GM18868 (cell line): ENCODE measurements around the gene LRMDA.

ENCODE experiments used
- ATAC-seq: cut with Tn5 transposase; IDR thresholded peaks from one replicate; pipeline ENCODE4 v1.9.1; 2021; ENCODE audit warnings: mild to moderate bottlenecking, moderate library complexity; ENCODE audit not compliant: unreplicated experiment

Gene LRMDA

DNA sequence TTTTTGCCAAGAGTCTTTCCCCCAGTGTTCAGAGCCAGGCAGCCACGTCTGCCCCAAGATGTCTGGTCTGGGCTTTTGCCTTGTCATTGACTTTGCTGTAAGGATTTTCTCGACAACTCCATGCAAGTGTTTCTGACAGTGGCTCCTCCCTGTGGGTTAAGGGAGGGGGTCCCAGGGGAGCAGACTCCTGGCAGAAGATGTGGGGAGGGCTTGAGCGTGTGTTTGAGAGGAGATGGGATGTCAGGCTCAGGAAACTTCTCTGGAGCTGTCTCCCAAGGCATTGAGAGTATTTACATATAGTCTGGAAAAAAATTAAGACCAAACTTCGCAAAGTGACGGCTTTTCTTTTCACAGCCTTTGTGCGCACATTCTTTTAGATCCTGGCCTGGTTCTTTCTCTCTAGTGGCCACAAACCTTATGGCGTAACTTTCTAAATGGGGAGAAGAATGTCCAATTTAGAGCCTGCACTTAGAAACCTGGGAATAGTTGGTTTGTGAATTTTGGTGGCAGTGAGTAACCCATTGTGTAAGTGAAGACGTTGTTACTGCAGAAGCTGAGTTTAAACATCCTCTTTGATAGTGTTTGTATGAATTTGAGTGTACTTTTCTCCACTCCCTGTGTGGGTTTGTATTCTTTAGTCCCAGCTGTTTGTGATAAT is 201.5 kb downstream of the LRMDA start:
- no peak for ATAC-seq

DNA sequence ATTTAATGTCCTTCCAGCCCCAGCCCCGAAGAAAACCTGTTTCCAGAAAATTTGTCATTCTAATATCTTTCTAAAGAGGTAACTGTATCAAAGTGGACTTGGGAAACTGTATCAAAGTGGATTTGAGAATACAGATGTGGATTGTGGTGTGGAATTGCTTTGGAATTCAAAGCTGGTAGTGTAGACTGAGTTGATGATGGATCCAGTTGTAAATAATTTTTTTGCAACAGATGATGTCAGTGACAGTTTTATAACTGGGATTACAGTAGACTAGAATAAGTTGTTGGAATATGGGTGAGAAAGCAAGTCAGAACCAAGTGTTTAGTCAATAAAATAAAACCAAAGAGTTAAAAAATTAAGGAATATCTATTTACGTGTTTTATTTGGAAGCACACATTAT is 202.1 kb downstream of the LRMDA start:
- ATAC-seq, result no peak

DNA sequence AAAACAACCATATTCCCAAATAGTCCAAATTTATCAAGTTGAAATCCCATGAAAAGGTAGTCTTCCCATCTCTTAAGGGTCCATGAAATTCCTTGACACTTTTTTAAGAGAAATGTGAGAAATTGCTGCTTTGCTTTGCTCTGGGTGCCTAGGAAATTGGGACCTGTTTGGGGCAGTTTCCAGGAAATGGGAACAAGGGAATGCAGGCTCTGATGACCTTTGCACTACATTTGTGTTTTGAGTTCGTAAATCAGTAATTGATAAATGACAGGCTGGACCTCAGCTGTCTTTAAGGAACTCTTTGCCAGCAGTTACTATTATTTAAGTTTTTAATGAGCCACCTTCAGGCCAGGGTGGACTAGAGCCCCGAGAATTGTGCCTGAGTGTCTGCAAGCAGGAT is 203.5 kb downstream of the LRMDA start:
- ATAC-seq, result no peak

DNA sequence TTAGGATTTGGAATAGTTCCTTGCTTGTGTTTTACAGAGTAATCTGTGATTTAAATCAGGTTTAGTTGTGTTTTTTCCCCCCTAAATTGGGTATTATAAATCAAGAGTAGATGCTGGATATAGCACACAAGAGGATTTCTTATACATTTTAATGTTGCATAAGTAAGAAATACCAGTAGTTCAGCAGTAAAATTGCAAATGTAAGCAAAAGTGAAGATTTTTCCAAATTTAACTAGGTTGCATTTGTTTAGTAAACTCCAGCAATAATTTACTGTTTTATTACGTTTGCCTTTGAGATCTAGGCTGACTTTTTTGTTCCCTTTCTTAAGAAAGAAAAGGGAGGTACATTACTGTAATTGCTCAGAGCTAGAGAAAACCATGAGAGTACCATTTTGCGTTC is 207.3 kb downstream of the LRMDA start:
- no peak for ATAC-seq

DNA sequence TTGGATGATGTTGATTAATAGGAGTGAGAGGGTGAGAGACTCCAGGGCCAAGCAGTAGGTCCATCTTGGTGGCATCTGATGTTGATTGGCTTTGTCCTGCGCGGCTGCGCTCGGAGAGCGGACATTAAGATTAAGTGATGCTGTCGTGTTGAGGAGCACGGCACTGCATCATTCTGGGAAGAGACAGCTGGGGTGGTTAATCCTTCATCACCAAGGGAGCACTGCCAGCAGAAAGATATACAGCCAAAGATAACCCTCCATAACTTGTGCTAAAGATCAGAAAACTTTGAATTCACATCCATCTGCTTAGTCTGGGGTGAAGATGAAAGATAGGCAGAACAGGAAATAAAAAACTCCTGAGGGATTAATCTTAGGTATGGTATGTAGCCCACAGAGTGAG is 208.3 kb downstream of the LRMDA start:
- no peak for ATAC-seq

DNA sequence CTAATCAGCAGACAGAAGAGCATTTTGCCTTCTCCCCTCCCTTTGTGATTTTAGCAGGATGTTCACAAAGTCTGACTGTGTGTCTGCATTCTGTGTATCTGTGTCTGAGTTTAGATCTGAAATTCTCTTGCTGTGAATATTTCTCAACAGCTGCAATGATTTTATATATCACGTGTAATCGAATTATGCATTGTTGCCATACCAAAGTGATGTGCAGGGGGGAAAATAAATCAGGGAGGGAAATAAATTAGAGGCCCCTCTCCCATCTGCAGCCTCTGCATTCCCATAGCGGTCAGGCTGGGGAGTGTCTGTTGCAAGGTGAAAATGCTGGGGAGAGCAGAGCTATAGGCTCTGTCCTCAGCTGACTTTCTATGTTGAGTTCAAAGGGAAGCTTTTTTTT is 209.0 kb downstream of the LRMDA start:
- no peak for ATAC-seq

DNA sequence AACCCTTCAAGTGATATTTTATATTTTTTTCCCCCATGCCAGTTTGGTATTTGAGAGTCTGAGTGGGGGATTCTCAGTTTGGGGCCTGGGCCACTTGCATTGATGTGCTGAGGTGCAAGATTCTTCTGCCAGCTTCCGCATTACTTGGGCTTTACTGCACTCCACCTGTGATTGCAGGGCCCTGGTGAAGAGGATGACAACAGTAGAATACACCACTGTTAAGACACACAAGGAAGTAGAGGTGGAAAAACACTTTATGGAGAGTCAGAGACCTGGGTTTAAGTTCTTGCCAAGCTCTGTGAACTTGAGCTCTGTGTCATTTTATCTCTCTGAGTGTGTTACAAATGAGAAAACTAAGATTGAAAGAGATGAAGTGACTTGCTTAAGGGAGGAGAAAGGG is 209.4 kb downstream of the LRMDA start:
- no peak for ATAC-seq

DNA sequence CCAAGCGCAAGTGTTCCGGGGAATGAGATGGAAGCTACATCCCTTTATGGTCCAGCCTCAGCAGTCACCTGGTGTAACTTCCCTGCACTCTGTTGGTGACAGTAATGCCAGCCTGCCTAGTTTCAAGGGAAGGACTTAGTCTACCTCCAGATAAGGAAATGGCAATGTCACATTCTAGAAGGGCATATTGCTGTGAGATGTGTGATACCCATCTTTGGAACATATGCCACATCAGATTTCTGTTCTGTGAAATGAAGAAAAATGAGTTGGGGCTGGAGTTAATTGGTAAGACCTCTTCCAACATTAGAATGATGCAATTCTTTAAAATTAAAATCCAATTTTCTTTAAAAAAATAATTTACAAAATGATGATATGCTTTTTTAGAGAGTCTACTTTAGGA is 212.0 kb downstream of the LRMDA start:
- no peak for ATAC-seq

DNA sequence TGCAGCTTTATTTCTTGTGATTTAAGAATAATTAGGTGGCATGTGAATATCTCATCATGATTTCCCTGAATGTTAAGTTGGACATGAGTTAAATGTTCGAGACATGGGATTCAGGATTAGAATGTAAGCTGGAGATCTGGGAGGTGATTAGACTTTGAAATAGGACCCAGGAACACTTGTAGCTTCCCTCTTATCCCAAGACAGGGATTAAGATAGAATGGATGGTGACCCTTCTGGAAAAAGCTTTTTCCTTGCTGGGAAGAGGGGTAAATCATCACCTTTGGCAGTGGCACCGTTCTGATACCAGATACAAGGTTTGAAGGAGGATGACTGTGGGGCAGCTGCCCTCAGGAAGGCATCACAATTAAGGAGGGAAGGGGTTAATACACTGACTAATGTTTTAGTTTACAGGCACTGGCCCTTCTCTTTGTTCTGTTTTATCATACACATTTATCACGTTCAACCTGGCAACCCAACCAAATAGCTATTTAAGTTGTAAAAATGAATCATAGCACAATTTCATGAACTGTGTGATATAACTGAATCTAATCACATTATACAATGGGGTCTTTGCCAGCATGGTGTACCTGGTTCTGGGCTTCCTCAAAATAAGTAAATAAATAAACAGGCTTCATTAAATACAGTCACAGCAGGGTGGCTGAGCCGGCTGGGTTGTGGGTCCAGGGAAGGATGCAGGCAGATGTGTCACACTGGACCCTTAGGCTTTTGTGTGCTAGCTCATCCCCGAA is 212.7 kb downstream of the LRMDA start:
- no peak for ATAC-seq

DNA sequence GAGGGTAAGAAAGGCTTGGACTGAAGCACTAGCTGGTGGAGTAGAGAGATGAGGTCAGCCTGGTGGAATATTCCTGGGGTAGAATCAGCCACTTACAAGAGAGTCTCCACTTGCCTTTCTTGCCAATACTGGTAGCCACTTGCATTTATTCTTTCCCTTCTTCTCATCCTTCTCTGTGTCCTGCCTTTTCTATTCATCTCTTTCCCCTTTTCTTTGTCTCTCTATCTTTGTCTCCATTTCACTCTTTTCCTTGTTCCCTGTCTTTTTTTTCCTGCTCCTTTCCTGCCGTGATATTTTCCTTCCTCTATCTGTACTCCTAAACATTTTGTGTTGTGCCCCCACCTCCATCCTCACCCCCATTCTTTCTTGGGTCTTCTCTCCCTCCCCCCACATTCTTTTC is 214.3 kb downstream of the LRMDA start:
- ATAC-seq, result no peak

DNA sequence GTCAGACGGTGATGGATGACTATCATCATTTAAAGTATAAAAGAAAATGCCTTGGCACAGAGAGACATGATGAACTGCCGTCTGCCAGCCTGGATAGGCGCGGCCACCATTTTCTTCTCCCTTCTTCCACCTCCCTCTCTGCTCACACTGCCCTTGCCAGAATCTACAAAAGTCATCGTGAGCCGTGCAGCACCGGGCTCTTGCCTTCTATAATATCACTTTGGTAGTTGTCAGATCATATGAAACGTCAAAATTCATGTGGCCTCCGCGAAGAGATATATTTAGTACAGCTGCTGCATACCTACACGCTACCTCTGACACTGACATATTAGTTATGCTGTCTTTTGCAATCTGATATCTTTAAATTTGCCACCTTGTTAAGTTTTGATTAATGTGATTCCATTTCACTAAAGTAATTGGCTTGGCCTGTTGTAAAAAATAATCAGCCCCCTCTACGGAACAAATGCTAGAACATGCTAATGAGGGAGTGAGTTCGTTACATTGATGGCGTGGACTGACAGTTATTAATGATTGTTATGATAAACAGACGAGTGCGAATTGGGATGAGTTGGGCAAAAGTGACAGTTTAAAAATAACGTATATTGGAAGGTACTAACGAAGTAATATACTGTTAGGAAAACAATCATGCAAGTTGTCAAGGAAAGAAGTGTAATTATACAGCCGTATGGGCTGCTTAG is 214.9 kb downstream of the LRMDA start:
- no peak for ATAC-seq

DNA sequence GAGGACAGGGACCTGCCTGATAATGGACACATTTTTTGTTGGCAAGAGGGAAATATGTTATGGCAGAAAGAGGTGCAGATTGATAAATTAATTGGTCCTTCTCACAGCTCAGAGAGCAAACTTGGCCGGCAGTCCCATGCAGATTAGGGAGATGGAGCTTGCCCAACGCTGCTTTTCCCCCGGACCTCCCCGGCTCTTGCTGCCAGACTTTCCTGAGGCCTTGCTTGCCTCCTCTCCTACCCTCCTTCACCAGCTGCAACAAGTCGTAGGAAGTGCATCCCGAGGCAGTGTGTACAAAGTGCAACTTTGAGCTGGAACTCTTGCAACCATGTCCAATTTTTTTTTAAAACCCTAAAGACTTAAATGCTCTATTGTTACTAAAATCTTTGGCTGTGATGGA is 215.5 kb downstream of the LRMDA start:
- ATAC-seq, result no peak

DNA sequence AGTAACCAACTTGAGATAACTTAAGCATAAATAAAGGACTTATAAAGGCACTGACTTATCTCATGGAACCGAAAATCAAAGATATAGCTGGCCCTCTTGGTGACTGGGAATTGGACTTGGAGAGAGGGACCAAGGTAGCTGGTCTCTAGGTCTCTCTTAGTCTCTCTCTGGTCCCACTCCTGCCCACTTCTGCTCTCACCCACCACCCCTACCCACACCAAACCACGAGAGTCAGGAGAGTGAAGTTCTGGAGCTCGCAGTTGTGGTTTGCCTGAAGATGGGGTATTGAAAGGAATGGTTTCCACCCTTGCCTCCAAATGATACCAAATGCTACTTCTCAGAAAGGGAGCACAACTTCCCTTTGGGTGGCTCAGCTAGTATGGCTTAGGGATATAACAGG is 216.3 kb downstream of the LRMDA start:
- ATAC-seq, result no peak

DNA sequence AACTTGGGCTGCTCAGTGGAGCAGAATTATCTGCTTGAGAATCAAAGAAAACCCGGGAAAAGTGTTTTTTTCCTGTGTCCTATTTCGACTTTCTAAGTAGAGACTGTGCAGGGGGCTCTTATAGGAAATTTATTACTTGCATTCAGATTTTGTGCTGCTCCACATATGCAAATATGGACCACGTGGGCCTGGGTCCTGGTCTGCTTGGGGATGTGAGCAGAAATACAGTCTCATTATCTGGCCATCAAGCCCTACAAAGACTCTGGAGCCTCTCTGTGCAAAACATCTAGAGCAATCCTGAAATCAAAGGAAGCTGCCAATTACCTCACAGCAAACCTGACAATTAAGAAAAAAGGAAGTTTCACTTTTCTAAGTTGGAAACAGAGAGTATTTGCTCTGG is 216.9 kb downstream of the LRMDA start:
- ATAC-seq, result no peak

DNA sequence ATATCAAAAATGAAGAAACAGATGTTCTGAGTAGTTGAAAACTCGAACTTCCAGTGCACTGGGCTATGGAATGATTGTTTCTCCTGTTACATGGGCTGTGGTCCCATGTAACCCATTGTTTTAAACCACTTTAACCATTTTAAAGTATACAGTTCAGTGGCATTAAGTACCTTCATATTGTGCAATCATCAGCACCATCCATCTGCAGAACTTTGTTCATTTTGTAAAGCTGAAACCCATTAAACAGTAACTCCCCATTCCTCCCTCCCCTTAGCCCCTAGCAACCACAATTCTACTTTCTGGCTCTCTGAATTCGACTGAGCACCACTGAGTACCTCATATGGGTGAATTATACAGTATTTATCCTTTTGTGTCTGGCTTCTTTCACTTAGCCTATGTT is 217.4 kb downstream of the LRMDA start:
- ATAC-seq, result no peak

DNA sequence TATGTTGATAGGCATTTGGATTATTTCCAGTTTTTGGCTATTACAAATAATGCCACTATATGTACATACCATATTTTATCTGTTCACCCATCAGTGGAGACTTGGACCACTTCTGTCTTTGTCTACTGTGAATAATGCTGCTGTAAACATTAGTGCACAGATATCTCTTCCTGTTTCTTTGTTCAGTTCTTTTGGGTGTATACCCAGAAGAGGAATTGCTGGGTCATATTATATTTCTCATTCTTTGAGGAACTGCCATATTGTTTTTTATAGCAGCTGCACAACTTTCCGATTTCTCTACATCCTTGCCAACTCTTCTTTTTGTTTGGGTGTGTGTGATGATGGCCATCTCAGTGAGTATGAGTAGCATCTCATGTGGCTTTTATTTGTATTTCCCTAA is 218.0 kb downstream of the LRMDA start:
- no peak for ATAC-seq

DNA sequence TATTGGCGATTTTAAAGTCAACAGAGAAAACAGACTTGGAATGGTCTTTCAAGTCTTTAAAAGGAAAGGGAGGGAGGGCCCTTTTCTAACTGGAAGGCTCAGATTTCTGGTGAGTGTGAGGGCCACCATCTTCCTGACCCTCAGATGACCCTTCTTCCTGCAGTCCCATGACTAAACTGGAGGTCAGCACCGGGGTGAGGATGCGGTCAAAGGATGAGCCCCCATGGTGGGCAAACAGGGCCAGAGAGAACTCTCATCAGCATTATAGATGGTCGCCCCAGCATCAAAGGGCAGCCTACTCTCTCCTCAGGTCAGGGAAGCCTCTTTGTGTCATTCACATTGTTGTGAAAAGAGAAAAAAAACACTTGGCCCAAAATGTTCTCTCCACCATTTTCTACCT is 219.2 kb downstream of the LRMDA start:
- no peak for ATAC-seq

DNA sequence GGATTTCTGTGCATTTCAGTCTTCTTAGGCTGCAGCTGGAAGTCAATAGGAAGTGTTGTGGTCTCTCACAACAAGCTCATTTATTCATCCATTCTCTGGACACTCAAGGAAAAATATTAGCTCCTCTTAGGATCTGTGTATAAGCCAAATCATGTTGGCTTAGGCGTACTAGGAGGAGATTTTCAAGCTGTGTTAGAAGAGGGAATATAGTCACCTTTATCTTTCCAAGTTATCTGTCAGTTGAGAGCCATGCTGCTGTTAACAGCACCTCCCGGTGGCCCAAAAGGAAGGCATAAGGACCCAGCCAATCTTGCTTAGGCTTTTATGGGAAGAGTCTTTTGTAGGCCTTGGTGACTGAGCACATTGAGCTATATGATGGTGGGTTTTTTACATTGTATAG is 220.0 kb downstream of the LRMDA start:
- ATAC-seq, result no peak

DNA sequence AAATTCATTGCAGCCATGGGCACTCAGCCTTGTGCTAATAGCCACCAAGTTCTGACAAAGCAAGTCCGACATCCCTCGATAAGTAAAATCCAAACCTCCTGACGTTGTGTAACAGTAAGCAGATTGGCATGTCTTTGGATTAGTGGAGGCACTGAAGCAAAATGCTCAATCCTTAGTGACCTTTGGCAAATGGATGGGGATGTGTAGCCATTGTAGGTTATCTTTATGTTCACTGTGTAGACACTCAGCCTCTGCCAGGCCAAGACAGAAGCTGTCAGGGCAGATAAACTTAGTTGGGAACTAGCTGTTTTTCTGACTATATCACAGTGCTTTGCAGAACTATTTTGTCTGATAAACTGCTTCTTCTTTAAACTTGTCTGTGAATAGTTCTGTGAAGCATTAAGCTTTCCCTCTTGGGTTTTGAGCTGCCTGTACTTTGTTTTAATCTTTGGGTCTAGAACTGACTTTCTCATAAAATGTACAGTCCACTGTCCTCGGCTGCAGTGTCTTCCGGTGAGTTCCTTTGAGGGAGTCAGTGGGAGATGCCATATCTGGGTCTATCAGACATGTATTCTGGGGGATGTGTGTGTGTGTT is 220.8 kb downstream of the LRMDA start:
- ATAC-seq, result no peak

DNA sequence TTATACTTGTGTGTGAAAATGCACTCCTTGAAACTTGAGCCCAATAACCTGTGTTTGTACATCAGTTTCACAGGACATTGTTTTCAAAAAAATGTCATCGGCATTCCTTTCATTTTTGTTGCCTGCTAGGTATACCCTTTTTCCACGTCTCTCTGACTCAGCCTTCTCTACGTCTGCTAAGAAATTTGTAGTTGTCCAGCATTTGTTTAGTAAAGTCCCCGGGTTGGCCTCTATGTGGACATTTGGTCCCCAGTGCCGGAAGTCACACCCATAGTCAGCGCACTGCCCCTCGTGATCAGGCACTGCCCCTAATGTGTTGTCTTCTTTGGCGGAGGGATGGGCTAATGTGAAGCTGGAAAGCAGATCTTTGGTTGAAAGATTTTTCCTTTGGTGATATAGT is 222.3 kb downstream of the LRMDA start:
- no peak for ATAC-seq

DNA sequence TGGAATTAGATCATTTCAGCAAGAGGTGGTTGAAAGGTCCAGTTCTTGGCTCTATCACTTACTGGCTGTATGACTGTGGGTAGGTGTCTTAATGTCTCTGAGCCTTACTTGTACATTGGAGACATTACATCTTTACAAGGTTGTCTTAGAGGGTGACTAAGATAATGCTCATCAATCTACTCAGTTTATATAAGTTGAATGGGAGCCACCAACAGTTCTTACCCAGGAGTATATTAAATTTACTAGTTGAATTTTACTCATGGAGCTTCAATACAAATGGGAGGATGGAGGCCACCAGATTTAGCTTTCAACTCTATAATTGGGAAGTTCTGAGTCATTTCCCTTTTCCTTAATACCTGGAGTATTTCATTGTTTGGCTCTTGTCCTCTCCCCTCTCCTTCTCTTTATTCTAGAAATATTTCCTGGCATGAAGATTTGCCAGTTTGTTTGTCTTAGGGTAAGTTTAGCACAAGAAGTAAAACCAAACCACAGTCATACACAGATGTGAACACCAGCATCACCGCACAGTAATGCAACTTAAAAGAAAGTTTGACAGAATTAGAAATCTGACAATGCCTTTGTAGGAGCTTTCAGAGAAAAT is 222.8 kb downstream of the LRMDA start:
- no peak for ATAC-seq
